Panc1 (cell line): ENCODE measurements around the gene AUH. TPM values are rescaled to one million over a fixed set of nuclear protein-coding genes. Genes with fewer than 3 reads are reported as not detected.

Source experiments
- ATAC-seq: fragments of 200-7000 bp; cut with Tn5 transposase; 2 replicates; pipeline ENCODE4 v1.9.1; 2020; ENCODE audit warnings: mild to moderate bottlenecking, moderate library complexity
- BruUV-seq: library from RNA; stranded (reverse); fragments of 400-500 nt; replicated peaks from 2 replicates; lab custom pipeline; 2021; lab: Mats Ljungman, UMichigan
- CTCF ChIA-PET: fragments of 300-600 bp; sonication (Branson Sonifier 250); formaldehyde crosslinking; loops from one replicate; lab custom pipeline; 2022; ENCODE audit warnings: antibody characterized with exemption; lab: Charles Lee
- POLR2A ChIA-PET: fragments of 300-600 bp; sonication (Branson Sonifier 250); formaldehyde crosslinking; loops from one replicate; lab custom pipeline; 2022; ENCODE audit warnings: antibody characterized with exemption; lab: Charles Lee
- DNase-seq: peaks from one replicate; pipeline ENCODE4 v3.0.0-alpha.2; 2010; ENCODE audit warnings: low read depth, low spot score
- H3K27ac ChIP-seq: 2 replicates; pipeline ENCODE4 v1.5.1; 2011; ENCODE audit warnings: mild to moderate bottlenecking, low read length, inconsistent platforms
- H3K27me3 ChIP-seq: fragments of 200-500 bp; sonication (Bioruptor generic); 2 replicates; pipeline ENCODE4 v1.6.0; 2014; ENCODE audit warnings: low read length, inconsistent platforms; ENCODE audit not compliant: control insufficient read depth, insufficient read depth
- H3K36me3 ChIP-seq: fragments of 200-500 bp; sonication (Bioruptor generic); 2 replicates; pipeline ENCODE4 v1.5.1; 2014; ENCODE audit warnings: inconsistent platforms, mild to moderate bottlenecking, low read length, moderate library complexity; ENCODE audit not compliant: control insufficient read depth, insufficient read depth
- H3K4me1 ChIP-seq: 2 replicates; pipeline ENCODE4 v1.5.1; 2011; ENCODE audit warnings: inconsistent platforms, mild to moderate bottlenecking, low read length, moderate library complexity; ENCODE audit not compliant: control insufficient read depth, insufficient read depth
- H3K4me3 ChIP-seq, 2 experiments: 2 replicates each; pipeline ENCODE4 v1.5.1; 2011 to 2012; ENCODE audit warnings: low read depth in 2 of 2, low read length in 2 of 2, mild to moderate bottlenecking in 2 of 2, inconsistent platforms in 1 of 2, moderate library complexity in 1 of 2
- H3K9me3 ChIP-seq: fragments of 200-500 bp; sonication (Bioruptor generic); 2 replicates; pipeline ENCODE4 v1.5.1; 2014; ENCODE audit warnings: low read depth, mild to moderate bottlenecking, inconsistent platforms, low read length, moderate library complexity; ENCODE audit not compliant: control insufficient read depth, insufficient read depth
- POLR2AphosphoS5 ChIP-seq: IDR thresholded peaks from 2 replicates; pipeline ENCODE4 v1.6.1; 2012; ENCODE audit warnings: mild to moderate bottlenecking, low read depth, low read length, moderate library complexity
- REST ChIP-seq, 2 experiments: IDR thresholded peaks; 2 replicates each; pipeline ENCODE4 v1.6.1; 2011 to 2012; ENCODE audit warnings: low read depth in 2 of 2, control low read depth in 1 of 2, low read length in 1 of 2, mild to moderate bottlenecking in 1 of 2, moderate library complexity in 1 of 2; ENCODE audit not compliant: insufficient read depth in 1 of 2
- SIN3A ChIP-seq: IDR thresholded peaks from 2 replicates; pipeline ENCODE4 v1.6.1; 2012; ENCODE audit warnings: low read depth, mild to moderate bottlenecking, low read length, moderate library complexity, borderline replicate concordance; ENCODE audit not compliant: insufficient read depth
- TCF7L2 ChIP-seq: IDR thresholded peaks from 2 replicates; pipeline ENCODE4 v1.6.1; 2011; ENCODE audit warnings: mild to moderate bottlenecking, low read depth, low read length, inconsistent platforms
- in situ Hi-C: cut with HindIII; loops from 2 replicates; pipeline ENCODE4 v1.10.0; 2016; ENCODE audit warnings: low sequenced_read_pairs, low pct_unique_long_range_greater_than_20kb
- intact Hi-C: fragments of 100-400 bp; cut with micrococcal nuclease; formaldehyde crosslinking; loops from one replicate; pipeline ENCODE4 v1.10.0; 2022; ENCODE audit not compliant: unreplicated experiment
- total RNA-seq: library from RNA; stranded (reverse); gene quantifications from one replicate; pipeline ENCODE4 v1.2.1, GENCODE V29; 2021; ENCODE audit not compliant: unreplicated experiment
- TF ChIP-seq, protein P1 (sequence below): fragments of 450-650 bp; IDR thresholded peaks from 2 replicates; pipeline ENCODE4 v1.5.1; 2017; ENCODE audit warnings: mild to moderate bottlenecking

Gene AUH
- total RNA-seq, 1 experiment from 2014 or later = 7.7 TPM

- ChIA-PET POLR2A (interaction anchor here (0.6 kb wide), 1 partner anchor 64 kb away, joined by 10 read pairs; no protein-coding TSS in a partner anchor), CTCF (no interaction called here)
- in situ Hi-C loops (no loop called here), intact Hi-C loops (no loop called here)
- no peak overlapping the region for H3K27ac ChIP-seq
- no peak overlapping the region for H3K4me3 ChIP-seq
- H3K4me1 ChIP-seq = no peaks in the 10 kb centered on the region
- TF ChIP-seq POLR2AphosphoS5 = no peak
- TF ChIP-seq, protein P1, sequence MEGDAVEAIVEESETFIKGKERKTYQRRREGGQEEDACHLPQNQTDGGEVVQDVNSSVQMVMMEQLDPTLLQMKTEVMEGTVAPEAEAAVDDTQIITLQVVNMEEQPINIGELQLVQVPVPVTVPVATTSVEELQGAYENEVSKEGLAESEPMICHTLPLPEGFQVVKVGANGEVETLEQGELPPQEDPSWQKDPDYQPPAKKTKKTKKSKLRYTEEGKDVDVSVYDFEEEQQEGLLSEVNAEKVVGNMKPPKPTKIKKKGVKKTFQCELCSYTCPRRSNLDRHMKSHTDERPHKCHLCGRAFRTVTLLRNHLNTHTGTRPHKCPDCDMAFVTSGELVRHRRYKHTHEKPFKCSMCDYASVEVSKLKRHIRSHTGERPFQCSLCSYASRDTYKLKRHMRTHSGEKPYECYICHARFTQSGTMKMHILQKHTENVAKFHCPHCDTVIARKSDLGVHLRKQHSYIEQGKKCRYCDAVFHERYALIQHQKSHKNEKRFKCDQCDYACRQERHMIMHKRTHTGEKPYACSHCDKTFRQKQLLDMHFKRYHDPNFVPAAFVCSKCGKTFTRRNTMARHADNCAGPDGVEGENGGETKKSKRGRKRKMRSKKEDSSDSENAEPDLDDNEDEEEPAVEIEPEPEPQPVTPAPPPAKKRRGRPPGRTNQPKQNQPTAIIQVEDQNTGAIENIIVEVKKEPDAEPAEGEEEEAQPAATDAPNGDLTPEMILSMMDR = no peak
- TF ChIP-seq REST (IDR thresholded peaks at IDR 0.05; ENCODE audit: insufficient read depth in 1 of 2, low read depth in 2 of 2, low read length in 1 of 2) = no peak
- no peak for TF ChIP-seq SIN3A
- TF ChIP-seq TCF7L2 = no peak
- no peaks in the 10 kb centered on the region for H3K27me3 ChIP-seq
- ATAC-seq = no peak
- DNase-seq = no peak
- no peaks in the 10 kb centered on the region for H3K9me3 ChIP-seq
- BruUV-seq = no TSS peak
- no peaks in the 10 kb centered on the region for H3K36me3 ChIP-seq
These were observed 105.5 kb downstream of the AUH start for GRCh38 chr9:91256235-91256634.

GRCh38 chr9:91255327-91255726 lies 106.4 kb downstream of the AUH start:
- in situ Hi-C loops (no loop called here), intact Hi-C loops (no loop called here)
- no peak overlapping the region for H3K27ac ChIP-seq
- no peaks in the 10 kb centered on the region for H3K36me3 ChIP-seq
- no peak overlapping the region for H3K4me3 ChIP-seq
- H3K9me3 ChIP-seq = no peaks in the 10 kb centered on the region
- TF ChIP-seq TCF7L2 = no peak
- TF ChIP-seq, protein P1 = no peak
- TF ChIP-seq POLR2AphosphoS5 = no peak
- TF ChIP-seq REST (IDR thresholded peaks at IDR 0.05; ENCODE audit: insufficient read depth in 1 of 2, low read depth in 2 of 2, low read length in 1 of 2) = no peak
- no peak for TF ChIP-seq SIN3A
- H3K4me1 ChIP-seq = no peaks in the 10 kb centered on the region
- ChIA-PET CTCF (no interaction called here), POLR2A (no interaction called here)
- no peaks in the 10 kb centered on the region for H3K27me3 ChIP-seq
- ATAC-seq (no peak), DNase-seq (no peak)
- BruUV-seq = no TSS peak
